Fibroblast of the aortic adventitia (primary cell): Measurements from ENCODE around the gene SEMA3D. TPM values are rescaled to one million over a fixed set of nuclear protein-coding genes. Genes with fewer than 3 reads are reported as not detected.

Source experiments
- DNase-seq: peaks from one replicate; pipeline ENCODE4 v3.0.0-alpha.2; 2010; ENCODE audit warnings: low read depth
- H3K4me3 ChIP-seq: 2 replicates; pipeline ENCODE4 v1.5.1; 2011; ENCODE audit warnings: low read depth, mild to moderate bottlenecking, control low read depth, low read length, moderate library complexity
- CTCF ChIP-seq: IDR thresholded peaks from 2 replicates; pipeline ENCODE4 v1.5.1; 2011; ENCODE audit warnings: mild to moderate bottlenecking, low read length, control low read depth, inconsistent platforms; ENCODE audit not compliant: insufficient read depth
- total RNA-seq: library from RNA; depleted of rRNA; stranded (reverse); fragments of >200 nt; gene quantifications from 2 replicates; pipeline ENCODE4 v1.2.3, GENCODE V29; 2012; ENCODE audit warnings: low replicate concordance

The SEMA3D gene
- total RNA-seq, 1 donor: 51.2 TPM

- TF ChIP-seq CTCF: no peak
- no peak overlapping the region for H3K4me3 ChIP-seq
- DNase-seq: no peak
These were observed 105.5 kb downstream of the SEMA3D start for GRCh38 chr7:85081392-85081791.

- no peak for DNase-seq
- no peak for TF ChIP-seq CTCF
- H3K4me3 ChIP-seq: no peak overlapping the region
These were observed 107.4 kb downstream of the SEMA3D start for GRCh38 chr7:85079434-85079833.

- DNase-seq: no peak
- TF ChIP-seq CTCF: no peak
- no peak overlapping the region for H3K4me3 ChIP-seq
These were observed 108.7 kb downstream of the SEMA3D start for GRCh38 chr7:85078181-85078580.

- no peak overlapping the region for H3K4me3 ChIP-seq
- TF ChIP-seq CTCF: no peak
- DNase-seq: no peak
These were observed 111.0 kb downstream of the SEMA3D start for GRCh38 chr7:85075864-85076263.

GRCh38 chr7:85074992-85075391 lies 111.9 kb downstream of the SEMA3D start:
- no peak for DNase-seq
- no peak for TF ChIP-seq CTCF

GRCh38 chr7:85074016-85074415 lies 112.8 kb downstream of the SEMA3D start:
- no peak for TF ChIP-seq CTCF
- no peak overlapping the region for H3K4me3 ChIP-seq
- no peak for DNase-seq

More at GRCh38 chr7:85074992-85075391, 111.9 kb downstream of the SEMA3D start:
- H3K4me3 ChIP-seq: no peak overlapping the region

GRCh38 chr7:85070967-85071628 lies 115.8 kb downstream of the SEMA3D start:
- DNase-seq: no peak
- no peak for TF ChIP-seq CTCF
- H3K4me3 ChIP-seq: no peak overlapping the region
